MV-4-11 (cell line): Measurements from ENCODE around the gene VWF.

Source experiments
- DNase-seq: peaks from one replicate; lab custom pipeline; 2025; lab: John Stamatoyannopoulos, UW

VWF gene

DNA sequence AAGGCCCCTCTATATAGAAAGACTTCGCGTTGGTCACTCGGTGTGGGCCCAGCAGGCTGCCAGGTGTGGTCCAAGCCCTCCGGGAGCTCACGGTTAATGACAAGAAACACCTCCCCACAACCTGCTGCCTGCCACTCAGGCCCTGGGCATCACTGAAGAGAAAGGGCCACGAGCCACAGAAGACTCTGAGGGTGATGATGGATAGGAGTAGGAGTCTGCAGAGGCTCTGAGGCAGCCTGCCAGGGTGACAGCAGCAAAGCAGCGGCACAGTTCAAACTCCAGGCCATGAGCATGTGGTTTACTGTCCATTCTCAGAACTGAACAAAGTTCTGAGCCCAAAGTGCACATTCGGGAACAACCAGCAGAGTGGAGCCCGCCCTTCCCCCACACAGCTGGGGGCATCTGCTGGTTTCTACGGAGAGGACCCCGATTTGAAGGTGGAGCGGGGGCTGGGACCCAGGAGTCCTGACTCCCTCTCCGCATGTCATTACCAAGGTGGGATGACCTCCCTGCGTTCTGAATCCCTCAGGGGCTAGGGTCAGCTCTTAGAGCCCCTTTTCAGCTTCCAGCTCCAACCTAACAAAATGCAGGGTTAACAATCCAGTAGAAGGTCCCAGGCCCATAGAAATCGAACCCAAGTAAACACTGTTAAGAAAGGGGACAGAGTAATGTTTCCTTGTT, 65.8 kb downstream of the VWF start:
- no peak for DNase-seq

DNA sequence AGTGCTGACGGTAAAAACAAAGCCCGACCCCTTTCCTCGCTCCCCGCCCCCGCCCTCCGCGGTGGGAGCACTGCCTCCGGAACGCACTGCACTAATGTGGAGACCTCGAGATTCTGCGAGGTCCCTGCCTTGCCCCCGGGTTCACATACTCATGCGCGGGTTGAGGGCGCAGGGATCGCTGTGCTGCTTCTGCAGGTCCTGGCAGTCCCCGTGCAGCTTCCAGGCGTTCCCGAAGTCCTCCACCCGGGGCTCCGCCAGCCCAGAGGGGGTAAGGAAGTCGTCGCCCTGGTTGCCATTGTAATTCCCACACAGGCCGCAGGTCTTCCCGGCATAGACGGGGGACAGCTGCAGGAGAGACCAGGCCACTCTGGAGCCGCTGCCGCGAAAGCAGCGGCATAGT, 66.8 kb downstream of the VWF start:
- DNase-seq = no peak

DNA sequence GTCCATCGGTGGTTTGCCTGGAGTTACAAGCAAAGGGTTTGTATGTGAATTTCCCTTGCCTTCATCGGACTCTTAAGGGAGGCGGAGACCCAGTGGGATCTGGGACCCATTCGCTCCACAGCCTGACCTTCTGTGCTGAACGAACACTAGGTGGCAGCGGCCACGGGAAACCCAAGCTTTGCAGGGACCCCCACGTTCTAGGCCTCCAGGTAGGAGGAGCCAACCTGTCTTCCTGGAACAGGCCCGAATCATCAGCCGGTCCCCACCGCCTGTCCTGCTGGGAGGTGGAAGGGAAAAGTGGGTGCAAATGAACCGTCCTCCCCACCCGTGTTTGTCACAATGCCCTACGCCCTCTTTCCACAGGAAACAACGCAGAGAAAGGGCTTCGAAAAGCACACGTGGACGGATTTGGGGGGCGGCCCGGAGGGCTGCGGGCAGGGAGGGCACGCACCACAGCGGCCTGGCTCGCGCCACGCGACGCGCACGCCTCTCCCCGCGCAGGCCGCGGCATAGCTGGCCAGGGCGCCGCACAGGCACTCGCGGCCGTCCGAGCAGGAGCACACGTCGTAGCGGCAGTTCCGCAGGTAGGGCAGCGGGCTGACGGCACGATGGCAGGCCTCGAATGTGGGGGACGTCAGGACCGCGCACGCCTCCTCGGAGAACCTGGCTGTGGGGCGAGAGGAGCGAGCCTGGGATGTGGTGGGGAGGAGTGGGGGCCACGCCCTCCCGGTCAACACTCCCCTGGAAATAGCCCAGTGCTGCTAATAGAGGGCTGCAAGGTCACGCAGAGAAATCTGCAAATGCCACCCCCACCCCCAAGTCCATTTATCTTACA, 67.8 kb downstream of the VWF start:
- DNase-seq = no peak

DNA sequence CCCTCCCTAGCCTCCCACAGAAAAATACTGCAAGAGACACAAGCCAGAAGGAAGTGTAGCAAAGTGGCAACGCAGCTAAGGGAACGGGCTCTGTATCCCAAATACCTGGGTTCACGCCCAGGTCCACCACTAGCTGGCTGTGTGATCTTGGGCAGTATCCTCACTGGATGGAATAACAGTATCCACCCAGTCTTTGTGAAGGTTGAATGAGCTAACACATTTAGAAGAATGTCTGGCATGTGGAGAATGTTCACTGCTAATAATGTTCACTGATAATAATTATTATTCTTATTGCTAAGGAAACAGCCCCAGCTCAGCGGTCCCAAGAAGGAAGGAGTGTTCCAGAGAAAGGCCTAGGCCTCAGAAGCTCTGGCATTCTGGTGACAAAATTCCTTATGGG, 70.9 kb downstream of the VWF start:
- no peak for DNase-seq

DNA sequence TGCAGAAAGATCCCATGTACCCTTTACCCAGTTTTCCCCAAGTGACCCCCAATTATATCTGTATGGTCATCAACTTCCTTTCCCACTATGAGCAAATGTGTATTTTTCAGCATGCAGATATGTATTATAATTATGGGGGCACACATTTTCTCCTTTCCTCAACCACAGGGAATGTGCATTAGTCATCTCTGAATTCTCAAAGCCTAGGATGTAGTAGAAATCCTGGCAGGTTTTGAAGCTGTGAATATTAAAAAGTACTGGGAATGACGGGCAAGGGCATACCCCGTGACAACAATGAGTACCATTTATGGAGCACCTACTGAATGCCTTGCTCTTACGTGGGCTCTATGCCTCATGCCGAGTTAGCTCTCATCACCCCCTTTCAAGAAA, 71.5 kb downstream of the VWF start:
- DNase-seq = no peak

DNA sequence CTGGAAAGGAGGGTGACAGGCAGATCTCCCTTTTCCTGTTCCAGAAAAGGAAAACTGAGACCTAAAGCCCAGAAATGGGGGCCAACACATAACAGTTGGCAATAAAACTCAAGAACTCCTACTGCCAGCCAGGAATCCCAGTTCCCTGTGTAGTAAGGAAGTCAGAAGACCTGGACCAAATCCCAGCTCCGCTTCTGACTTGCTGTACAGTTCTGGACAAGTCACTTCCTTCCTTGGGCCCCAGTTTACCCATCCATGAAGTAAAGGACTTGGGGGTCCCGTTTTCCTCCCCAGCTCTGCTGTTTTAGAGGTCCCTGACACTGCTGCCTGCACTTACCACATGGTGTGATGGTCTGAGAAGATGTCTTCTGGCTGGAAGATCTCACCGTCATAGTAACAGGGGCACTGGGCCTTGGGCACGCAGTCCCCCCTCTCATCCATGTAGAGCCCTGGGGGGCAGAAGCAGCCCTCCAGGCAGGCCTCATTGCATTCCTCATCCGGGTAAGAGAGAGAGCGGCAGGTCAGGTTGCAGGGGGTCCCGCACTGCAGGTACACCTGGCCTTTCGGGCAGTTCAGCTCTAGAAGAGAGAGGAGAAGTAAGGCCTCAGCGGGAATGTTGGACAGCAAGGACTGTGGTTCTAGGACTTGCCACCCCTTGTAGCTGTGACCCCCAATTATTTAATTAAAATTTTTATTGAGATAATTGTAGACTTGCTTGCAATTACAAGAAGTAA, 72.1 kb downstream of the VWF start:
- no peak for DNase-seq

DNA sequence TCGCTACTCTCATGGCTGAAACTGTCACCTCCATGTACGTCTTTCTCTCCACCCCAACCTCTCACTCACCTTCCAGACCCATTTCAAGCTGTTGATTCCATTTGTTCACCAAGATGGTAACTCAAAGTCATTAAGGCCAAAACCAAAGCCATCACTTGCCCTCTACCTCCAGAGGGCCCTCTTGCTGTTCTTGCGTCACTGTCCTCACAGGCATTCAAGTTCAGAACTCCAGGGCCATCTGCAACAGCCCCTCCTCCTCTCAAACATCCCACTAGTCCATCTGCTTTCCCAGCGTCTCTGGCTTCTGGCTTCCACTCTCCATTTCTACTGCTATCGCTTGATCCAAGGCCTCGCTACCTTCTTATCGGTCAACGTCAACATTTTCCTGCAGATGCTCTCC, 74.5 kb downstream of the VWF start:
- no peak for DNase-seq

DNA sequence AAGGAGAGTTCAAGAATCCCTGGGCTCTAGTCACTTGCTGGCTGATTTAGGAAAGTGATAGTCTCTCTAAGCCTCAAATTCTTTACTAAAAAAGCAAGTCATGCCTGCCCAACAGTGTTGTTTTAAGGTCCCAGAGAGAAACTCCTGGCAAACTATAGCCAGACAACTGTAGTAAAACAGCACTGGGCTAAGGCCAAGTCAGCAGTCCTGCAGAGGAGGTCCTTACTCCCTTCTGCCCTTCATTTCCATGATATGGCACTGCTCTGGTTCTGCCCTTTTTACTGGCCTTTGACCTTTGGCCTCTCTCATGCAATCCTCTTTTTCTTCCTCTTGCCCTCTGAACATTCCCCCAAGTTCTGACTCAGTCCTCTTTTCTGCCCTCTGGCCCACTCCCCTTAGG, 74.9 kb downstream of the VWF start:
- DNase-seq = no peak

DNA sequence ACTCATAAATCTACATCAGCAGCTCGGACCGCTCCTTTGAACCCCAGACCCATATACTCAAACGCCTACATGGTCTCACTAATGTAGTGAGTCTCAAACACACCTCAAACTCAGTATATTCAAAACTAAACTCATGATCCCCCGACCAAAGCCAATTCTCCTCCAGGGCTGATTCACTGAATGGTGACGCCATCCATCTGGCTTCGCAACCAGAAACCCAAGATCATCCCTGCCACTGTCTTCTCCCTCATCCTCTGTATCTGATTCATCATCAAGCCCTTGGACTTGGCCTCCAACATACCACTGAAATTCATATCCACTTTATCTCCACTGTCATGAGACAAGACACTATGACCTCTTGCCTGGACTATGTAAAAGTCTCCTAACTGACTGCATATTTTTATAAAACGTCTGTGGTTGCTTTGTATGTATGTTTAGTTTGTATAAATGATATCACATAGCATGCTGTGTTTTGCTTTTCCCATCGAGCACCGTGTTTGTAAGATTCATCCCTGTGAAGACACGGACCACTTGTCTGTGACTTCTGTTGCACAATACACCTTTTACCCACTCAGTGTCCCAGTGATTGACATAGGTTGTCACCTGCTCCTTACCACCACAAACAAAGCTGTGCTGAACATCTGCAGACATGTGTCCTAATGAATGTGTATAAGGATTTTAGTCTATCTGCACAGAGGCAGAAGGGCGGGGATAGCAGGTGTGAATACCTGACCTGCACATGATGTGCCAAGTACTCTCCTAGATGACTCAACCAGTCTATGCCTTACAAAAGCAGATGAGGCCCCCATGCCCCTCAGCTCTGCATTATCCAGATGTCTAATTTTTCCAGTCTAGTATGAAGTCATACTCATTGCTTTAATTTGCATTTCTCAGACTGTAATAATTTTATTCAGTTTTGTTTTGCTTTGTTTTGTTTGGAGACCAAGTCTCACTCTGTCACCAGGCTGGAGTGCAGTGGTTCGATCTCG, 76.9 kb downstream of the VWF start:
- DNase-seq = no peak

DNA sequence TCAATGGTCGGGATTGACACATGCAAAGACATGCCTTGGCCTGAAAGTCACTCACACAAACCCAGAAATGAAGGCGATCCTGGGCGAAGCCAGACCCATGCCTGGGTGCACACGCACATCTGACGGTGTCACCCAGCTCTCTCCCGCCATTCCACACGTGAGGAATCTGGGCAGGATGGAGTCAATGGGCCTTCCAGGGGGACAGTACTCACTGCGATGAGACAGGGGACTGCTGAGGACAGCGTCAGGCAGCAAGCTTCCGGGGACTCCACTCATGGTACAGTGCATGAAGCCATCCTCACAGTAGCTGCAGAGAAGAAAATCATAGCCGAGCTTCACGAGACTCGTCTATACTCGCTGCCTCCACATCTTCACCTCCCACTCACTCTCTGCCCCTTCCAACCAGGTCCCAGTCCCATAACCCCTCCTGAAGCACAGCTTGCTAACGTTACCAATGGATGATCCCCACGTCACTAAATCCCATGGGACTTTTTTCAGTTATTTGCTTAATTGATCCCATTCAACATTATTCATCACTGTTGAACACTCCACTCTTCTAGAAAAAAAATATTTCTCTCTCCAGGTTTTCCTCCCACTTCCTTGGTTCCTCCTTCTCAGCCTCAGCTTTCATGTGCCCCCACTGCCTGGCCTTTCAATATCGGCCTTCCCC, 77.8 kb downstream of the VWF start:
- no peak for DNase-seq

DNA sequence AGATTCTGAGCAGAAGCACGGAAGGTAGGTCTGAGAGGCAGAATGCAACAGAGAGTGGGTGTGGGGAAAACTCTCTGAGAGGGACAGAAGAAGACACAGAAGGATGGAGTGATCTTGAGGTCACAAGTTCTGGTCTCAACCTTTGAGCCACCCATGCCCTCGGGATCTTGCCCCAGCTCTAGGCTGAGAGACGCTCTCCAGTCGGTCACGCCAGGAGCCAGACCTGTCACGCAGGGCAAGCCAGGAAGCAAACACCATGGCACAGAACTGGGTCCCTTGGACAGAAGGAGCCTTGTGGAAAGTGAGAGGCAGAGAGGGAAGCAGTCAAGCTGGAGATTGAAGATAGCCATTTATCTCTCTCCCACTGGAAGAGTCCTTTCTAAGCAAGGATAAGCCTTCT, 79.0 kb downstream of the VWF start:
- DNase-seq = no peak

DNA sequence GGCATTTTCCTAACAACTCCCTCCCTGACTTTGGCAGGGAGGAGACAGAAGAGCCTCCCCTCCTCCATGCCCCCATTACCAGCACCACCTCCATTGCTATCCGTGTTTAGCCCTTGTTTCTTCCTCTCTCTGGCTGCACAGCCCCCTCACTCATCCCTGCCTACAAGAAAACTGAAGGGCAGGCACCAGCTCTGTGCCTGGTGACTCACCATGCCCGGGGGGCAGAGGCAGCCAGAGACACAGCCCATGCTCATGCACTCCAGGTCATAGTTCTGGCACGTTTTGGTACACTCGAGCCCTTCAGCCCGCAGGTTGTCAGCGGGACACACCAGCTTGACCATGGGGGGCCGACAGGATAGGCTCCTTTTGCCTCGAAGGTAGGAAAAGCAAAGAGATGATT, 80.4 kb downstream of the VWF start:
- no peak for DNase-seq

DNA sequence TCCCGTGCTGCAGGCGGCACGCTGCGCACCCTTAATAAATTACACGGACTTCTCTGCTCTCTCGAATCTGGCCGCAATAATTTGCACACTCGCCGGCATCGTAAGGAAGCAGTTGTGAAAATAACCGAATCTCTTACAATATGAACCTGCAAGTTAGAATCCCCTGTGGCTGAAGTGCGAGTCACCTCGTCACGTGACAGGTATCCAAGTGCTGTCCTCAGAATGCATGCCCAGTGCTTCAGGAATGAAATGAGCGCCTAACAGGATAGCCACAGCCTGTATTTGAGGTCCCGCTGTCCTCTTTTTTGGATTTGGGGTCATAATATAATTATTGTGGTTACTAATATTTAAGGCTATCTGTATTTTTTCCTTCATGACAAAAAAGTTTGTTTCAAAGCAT, 82.0 kb downstream of the VWF start:
- DNase-seq = no peak

DNA sequence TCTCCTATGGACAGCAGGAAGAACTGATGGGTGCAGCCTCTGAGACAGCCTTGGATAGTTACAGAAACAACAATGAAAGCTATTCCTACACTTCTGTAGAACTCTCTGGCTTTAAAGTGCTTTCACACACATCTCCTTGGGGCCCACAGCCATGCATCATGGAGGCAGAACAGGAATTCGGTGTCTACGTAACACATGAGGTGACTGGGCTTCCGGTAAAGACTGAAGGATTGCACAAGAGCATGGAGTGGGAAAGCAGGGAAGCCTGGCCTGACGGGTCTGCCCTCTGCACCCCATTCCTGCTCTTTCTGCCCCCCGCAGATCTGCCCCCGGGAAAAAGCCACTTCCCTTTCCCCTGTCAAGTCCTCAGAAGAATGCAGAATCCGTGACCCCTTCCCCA, 82.6 kb downstream of the VWF start:
- DNase-seq = no peak

DNA sequence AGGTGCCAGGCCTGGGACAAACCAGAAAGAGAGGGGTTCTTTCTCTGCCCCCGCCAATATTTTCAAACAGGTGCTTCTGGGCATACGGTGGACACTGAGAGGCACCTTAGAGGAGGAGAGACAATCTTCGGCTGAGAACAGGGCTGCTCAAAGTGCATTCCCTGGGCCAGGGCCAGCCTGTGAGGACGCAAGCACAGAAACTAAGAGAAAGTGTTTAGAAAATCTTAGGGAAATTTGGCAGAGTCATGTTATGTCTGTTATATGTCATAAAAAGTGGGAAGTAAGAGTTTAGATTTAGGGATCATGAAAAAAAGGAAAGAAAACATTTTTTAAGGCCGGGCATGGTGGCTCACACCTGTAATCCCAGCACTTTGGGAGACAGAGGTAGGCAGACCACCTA, 83.7 kb downstream of the VWF start:
- no peak for DNase-seq

DNA sequence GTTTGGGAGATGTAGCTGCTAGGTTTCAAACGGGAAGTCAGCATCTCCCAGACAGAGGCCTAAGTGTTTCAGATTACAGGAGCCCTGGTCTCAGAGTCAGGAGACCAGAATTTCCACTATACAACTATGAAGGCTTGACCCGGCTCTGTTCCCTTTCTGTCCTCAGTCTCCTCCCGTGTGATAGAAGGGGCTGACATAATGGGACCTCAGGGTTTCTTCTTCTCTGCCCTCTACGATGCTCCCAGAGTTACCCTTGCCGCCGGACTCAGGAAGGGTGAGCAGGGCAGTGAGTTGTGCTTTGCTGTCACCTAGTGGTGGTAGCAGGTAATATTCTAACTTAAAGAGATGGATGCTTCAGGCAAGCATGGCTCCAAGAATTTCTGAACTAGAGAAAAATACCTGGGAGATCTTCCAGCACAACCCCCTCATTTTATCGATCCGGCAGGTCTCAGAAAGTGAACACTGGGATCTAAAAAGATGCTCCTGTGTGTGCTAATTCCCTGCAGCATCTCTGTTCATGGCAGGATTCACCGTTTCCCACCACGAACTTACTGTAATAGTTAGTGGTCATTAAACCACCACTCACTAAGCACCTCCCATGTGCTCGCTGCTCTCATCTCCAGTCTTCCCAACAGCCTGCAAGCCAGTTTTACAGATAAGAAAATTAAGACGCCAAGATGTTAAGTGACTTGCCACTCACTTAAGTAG, 84.4 kb downstream of the VWF start:
- DNase-seq = peak; percentile 61

DNA sequence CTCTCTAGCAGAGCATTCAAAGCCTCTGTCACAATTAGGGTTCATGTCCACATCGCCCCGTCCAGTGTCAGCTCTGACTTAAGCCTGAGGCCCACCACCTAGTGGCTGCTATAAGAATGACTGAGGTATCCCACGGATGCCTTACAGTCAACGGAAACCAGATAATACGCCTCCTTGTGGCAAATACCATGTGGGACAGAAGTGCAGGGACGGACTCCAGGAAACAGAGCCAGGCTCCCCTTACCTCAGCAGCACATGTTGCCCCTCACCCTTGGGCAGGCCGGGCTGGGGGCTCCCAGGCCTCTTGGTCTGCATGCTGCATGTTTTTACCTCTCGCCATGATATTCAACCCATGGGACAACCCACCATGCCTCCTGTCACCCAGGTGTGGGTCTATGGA, 86.3 kb downstream of the VWF start:
- DNase-seq = peak; percentile 71

DNA sequence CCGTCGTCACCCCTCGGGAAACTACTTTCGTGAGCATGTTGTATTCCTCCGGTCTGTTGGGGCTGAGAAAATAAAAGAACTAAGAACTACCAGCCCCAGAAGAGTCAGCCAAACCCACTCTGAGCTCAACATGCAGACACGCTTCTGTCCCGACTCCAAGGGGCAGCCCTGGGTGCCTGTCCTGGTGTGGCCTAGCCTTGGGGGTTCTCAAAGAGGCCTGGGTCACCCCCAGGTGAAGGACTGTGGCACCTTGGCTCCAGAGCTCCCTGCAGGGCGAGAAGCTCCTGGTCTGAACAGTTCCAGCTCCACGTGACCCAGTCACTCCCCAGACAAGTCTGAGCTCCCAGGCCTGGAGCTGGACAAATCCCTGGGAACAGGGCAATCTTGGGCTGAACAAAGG, 87.0 kb downstream of the VWF start:
- DNase-seq = no peak

DNA sequence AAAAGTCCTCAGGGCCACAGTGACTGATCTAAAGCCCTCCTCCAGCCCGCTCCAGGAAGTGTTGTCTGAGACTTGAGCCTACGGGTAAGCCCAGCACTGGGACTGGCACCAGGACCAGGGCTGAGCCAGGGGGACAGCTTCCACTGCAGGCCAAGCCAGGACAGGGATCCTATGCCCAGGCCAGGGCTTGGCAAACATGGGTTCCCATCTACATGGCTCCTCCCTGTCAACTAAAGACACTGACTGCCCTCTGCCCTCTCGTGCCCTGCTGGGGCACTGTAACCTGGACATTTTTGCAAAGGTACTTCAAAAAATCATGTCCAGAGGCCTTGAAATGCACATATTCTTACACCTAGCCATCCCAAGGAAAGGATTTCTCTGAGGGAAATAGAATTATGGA, 88.0 kb downstream of the VWF start:
- DNase-seq = no peak

DNA sequence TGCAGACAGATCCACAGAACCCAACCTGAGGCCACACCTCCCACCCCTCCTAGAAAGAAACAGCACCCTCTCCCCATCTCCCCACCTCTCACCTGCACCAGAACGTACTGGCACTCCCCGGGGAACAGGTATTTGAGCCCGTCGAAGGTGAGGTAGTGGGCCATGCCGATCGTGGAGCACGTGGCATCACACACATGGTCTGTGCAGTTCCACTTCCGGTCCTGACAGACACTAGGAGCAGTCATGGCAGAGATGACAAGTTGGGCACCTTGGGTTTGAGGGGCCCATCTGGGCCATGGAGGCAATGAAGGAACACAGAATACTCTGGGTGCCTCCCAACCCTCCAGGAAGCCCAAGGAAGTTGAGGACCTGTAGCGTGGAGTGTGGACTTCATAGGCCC, 89.9 kb downstream of the VWF start:
- DNase-seq = no peak

DNA sequence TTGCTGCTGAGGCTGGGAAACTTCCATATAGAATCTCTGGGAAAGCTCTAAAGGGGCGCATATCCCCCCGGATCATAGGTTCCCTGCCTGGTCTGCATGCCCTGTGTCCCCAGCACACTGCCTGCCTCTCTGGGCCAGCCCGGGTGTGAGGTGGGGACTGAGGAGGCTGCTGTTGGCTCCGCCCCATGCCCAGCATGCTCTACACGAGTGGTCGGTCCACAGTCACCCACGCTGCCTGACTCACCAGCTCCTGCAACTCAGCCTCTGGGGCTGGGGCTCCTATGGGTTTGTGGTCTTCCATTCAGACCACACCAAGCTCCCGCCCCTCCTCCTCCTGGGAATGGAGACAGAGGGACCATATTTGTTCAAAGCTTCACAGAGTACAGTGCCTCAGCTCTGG, 90.9 kb downstream of the VWF start:
- no peak for DNase-seq
